ENCODE data around the gene ARHGAP45.

DNA sequence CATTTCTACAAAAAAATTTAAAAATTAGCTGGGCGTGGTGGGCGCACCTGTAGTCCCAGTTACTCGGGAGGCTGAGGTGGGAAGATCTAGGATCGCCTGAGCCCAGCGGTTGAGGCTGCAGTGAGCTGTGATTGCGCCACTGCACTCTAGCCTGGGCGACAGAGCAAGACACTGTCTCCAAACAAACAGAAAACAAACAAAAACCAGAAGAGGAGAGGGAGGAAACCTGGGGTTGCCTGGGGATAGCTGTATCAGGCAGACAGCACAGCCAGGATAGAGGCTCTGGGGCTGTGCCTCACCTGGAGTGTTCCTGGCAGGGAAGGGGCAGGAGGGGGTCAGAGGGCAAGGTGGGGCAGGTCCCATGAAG is 30.8 kb downstream of the ARHGAP45 start:
- TF ChIP-seq, protein P1, sequence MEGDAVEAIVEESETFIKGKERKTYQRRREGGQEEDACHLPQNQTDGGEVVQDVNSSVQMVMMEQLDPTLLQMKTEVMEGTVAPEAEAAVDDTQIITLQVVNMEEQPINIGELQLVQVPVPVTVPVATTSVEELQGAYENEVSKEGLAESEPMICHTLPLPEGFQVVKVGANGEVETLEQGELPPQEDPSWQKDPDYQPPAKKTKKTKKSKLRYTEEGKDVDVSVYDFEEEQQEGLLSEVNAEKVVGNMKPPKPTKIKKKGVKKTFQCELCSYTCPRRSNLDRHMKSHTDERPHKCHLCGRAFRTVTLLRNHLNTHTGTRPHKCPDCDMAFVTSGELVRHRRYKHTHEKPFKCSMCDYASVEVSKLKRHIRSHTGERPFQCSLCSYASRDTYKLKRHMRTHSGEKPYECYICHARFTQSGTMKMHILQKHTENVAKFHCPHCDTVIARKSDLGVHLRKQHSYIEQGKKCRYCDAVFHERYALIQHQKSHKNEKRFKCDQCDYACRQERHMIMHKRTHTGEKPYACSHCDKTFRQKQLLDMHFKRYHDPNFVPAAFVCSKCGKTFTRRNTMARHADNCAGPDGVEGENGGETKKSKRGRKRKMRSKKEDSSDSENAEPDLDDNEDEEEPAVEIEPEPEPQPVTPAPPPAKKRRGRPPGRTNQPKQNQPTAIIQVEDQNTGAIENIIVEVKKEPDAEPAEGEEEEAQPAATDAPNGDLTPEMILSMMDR (conservative IDR thresholded peaks at IDR 0.05; ENCODE audit: low read depth in 2 of 2) = no peak
- TF ChIP-seq POLR2AphosphoS5 (IDR thresholded peaks at IDR 0.05; ENCODE audit: low read depth) (no peak), EZH2 (IDR thresholded peaks at IDR 0.05; ENCODE audit: low read depth, unreplicated experiment) (no peak), EZH2phosphoT487 (IDR thresholded peaks at IDR 0.05; ENCODE audit: unreplicated experiment) (no peak), ZNF114 (CRISPR knock-in tag; IDR thresholded peaks at IDR 0.05) (no peak), JUNB (IDR thresholded peaks at IDR 0.05; ENCODE audit: unreplicated experiment) (no peak), CREB1 (CRISPR knock-in tag; IDR thresholded peaks at IDR 0.05; ENCODE audit: low read depth) (no peak), ZNF331 (CRISPR knock-in tag; IDR thresholded peaks at IDR 0.05; ENCODE audit: low read depth) (no peak), NANOG (IDR thresholded peaks at IDR 0.05; ENCODE audit: borderline replicate concordance) (no peak), STAT1 (IDR thresholded peaks at IDR 0.05; ENCODE audit: unreplicated experiment) (no peak)
- TF ChIP-seq, protein P2, sequence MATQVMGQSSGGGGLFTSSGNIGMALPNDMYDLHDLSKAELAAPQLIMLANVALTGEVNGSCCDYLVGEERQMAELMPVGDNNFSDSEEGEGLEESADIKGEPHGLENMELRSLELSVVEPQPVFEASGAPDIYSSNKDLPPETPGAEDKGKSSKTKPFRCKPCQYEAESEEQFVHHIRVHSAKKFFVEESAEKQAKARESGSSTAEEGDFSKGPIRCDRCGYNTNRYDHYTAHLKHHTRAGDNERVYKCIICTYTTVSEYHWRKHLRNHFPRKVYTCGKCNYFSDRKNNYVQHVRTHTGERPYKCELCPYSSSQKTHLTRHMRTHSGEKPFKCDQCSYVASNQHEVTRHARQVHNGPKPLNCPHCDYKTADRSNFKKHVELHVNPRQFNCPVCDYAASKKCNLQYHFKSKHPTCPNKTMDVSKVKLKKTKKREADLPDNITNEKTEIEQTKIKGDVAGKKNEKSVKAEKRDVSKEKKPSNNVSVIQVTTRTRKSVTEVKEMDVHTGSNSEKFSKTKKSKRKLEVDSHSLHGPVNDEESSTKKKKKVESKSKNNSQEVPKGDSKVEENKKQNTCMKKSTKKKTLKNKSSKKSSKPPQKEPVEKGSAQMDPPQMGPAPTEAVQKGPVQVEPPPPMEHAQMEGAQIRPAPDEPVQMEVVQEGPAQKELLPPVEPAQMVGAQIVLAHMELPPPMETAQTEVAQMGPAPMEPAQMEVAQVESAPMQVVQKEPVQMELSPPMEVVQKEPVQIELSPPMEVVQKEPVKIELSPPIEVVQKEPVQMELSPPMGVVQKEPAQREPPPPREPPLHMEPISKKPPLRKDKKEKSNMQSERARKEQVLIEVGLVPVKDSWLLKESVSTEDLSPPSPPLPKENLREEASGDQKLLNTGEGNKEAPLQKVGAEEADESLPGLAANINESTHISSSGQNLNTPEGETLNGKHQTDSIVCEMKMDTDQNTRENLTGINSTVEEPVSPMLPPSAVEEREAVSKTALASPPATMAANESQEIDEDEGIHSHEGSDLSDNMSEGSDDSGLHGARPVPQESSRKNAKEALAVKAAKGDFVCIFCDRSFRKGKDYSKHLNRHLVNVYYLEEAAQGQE (IDR thresholded peaks at IDR 0.05; ENCODE audit: unreplicated experiment) = no peak
- TF ChIP-seq, protein P3, sequence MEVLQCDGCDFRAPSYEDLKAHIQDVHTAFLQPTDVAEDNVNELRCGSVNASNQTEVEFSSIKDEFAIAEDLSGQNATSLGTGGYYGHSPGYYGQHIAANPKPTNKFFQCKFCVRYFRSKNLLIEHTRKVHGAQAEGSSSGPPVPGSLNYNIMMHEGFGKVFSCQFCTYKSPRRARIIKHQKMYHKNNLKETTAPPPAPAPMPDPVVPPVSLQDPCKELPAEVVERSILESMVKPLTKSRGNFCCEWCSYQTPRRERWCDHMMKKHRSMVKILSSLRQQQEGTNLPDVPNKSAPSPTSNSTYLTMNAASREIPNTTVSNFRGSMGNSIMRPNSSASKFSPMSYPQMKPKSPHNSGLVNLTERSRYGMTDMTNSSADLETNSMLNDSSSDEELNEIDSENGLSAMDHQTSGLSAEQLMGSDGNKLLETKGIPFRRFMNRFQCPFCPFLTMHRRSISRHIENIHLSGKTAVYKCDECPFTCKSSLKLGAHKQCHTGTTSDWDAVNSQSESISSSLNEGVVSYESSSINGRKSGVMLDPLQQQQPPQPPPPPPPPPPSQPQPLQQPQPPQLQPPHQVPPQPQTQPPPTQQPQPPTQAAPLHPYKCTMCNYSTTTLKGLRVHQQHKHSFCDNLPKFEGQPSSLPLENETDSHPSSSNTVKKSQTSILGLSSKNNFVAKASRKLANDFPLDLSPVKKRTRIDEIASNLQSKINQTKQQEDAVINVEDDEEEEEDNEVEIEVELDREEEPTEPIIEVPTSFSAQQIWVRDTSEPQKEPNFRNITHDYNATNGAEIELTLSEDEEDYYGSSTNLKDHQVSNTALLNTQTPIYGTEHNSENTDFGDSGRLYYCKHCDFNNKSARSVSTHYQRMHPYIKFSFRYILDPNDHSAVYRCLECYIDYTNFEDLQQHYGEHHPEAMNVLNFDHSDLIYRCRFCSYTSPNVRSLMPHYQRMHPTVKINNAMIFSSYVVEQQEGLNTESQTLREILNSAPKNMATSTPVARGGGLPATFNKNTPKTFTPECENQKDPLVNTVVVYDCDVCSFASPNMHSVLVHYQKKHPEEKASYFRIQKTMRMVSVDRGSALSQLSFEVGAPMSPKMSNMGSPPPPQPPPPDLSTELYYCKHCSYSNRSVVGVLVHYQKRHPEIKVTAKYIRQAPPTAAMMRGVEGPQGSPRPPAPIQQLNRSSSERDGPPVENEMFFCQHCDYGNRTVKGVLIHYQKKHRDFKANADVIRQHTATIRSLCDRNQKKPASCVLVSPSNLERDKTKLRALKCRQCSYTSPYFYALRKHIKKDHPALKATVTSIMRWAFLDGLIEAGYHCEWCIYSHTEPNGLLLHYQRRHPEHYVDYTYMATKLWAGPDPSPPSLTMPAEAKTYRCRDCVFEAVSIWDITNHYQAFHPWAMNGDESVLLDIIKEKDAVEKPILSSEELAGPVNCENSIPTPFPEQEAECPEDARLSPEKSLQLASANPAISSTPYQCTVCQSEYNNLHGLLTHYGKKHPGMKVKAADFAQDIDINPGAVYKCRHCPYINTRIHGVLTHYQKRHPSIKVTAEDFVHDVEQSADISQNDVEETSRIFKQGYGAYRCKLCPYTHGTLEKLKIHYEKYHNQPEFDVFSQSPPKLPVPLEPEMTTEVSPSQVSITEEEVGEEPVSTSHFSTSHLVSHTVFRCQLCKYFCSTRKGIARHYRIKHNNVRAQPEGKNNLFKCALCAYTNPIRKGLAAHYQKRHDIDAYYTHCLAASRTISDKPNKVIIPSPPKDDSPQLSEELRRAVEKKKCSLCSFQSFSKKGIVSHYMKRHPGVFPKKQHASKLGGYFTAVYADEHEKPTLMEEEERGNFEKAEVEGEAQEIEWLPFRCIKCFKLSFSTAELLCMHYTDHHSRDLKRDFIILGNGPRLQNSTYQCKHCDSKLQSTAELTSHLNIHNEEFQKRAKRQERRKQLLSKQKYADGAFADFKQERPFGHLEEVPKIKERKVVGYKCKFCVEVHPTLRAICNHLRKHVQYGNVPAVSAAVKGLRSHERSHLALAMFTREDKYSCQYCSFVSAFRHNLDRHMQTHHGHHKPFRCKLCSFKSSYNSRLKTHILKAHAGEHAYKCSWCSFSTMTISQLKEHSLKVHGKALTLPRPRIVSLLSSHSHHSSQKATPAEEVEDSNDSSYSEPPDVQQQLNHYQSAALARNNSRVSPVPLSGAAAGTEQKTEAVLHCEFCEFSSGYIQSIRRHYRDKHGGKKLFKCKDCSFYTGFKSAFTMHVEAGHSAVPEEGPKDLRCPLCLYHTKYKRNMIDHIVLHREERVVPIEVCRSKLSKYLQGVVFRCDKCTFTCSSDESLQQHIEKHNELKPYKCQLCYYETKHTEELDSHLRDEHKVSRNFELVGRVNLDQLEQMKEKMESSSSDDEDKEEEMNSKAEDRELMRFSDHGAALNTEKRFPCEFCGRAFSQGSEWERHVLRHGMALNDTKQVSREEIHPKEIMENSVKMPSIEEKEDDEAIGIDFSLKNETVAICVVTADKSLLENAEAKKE (CRISPR knock-in tag; IDR thresholded peaks at IDR 0.05) = no peak
- TF ChIP-seq, protein P4, sequence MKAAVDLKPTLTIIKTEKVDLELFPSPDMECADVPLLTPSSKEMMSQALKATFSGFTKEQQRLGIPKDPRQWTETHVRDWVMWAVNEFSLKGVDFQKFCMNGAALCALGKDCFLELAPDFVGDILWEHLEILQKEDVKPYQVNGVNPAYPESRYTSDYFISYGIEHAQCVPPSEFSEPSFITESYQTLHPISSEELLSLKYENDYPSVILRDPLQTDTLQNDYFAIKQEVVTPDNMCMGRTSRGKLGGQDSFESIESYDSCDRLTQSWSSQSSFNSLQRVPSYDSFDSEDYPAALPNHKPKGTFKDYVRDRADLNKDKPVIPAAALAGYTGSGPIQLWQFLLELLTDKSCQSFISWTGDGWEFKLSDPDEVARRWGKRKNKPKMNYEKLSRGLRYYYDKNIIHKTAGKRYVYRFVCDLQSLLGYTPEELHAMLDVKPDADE (IDR thresholded peaks at IDR 0.05) = no peak
